DMS79 (cell line): ENCODE data around the gene PKLR.
"Not testable (repeated sequence)": the region's sequence is repeated elsewhere in the genome, so short reads cannot be mapped to it uniquely, and the experiment has no call there.

ENCODE experiments used
- DNase-seq: peaks from one replicate; lab custom pipeline; 2025; lab: John Stamatoyannopoulos, UW

The PKLR gene

DNA sequence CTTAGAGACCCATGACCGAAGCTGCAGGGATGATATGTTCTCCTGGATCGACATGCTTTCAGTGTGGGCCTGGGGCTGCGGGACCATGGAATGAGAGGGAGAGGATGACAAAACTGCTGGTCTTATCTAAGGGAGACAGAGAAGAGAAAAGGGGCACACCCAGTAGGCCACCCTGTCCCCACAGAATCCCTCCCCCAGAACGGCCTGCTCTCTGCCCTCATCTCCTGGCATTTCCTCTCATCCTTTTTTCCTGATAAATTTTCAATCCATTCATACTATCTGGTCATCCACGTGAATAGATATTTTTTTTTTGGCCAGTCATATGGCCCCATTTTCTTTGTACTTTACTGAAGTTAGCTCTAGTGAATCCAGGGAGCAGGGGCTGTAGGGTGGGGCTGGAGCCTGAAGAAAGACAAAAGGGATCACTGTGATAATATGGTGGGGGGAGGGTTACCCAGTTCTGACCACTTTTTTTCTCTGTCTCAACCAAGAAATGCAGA is at the start of gene PKLR:
Gene PKLR, minus strand, starts transcription at position 97 of the 500 bp plus-strand sequence. Its CDS starts 43 bp downstream, at position 54.
- no peak for DNase-seq

GRCh38 chr1:155342842-155343241 is 41.6 kb upstream of the PKLR start:
- no peak for DNase-seq

- DNase-seq, result no peak
Measured at GRCh38 chr1:155339515-155340097, 38.4 kb upstream of the PKLR start.

GRCh38 chr1:155334962-155335361 is 33.7 kb upstream of the PKLR start:
- no peak for DNase-seq

DNA sequence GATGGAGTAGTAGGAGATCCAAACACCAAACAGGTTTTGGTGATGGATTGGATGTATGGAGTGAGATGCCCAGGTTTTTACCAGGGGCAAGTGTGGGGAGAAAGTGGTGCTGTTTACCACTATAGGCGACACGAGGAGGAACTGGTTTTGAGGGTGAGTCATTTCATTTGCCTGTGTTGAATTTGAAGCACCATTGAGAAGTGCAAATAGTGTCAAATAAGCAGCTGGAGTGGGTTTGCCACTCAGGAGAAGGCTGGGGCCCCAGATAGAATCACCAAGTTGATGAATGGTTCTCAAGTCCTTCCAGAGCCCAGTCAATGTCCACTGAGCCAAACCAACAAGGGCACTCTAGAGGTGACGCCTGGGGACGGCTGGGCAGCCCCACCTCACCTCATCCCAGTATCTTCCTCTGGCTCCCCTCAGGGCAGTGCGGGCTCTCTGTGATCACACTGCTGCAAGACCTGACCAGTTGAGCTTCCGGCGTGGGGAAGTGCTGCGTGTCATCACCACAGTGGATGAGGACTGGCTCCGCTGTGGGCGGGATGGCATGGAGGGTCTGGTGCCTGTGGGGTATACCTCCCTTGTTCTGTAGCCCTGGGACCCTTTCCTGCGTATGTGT is 28.9 kb upstream of the PKLR start:
- peak; percentile 37 for DNase-seq

GRCh38 chr1:155328856-155329255 is 27.6 kb upstream of the PKLR start:
- DNase-seq, result not testable (repeated sequence)

DNA sequence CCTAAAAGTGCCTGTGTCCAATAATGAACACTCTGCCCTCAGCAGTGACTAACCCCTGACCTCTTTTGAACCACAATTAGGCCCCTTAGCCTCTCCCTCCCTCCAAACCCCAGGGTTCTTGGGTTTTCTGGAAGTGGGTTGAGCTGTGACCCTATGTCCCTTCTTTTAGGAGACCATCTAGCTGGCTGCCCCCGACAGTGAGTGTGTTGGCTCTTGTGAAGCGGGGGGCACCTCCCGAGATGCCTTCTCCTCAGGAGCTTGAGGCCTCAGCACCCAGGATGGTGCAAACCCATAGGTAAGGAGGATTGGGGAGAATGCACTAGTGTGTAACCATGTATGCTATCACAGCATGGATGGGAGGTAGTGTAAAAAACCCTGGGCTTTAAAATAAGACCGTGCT is 26.7 kb upstream of the PKLR start:
- DNase-seq, result no peak

DNA sequence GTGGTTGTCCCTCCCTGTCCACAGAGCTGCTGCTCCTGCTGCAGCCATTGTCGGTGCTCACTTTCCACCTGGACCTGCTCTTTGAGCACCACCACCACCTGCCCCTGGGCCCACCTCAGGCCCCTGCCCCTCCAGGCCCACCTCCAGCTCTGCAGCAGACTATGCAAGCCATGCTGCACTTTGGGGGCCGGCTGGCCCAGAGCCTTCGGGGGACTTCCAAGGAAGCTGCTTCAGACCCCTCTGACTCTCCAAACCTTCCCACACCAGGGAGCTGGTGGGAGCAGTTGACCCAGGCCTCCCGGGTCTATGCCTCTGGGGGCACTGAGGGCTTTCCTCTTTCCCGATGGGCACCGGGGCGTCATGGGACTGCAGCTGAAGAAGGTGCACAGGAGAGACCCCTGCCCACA is 25.4 kb upstream of the PKLR start:
- DNase-seq, result no peak

GRCh38 chr1:155326020-155326526 is 24.8 kb upstream of the PKLR start:
- no peak for DNase-seq

DNA sequence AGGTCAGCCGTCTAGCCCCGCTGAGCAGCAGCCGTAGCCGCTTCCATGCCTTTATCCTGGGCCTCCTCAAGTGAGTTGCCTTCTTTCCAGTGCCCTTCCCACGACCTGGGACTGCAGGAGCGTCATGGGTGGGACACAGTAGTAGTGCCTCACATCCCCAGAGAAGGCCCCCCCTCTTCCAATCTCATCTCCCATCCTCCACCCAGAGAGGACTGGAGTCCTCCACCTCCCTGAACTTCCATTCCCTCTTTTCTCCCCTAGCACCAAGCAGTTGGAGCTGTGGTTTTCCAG is 24.3 kb upstream of the PKLR start:
- DNase-seq, result no peak

DNA sequence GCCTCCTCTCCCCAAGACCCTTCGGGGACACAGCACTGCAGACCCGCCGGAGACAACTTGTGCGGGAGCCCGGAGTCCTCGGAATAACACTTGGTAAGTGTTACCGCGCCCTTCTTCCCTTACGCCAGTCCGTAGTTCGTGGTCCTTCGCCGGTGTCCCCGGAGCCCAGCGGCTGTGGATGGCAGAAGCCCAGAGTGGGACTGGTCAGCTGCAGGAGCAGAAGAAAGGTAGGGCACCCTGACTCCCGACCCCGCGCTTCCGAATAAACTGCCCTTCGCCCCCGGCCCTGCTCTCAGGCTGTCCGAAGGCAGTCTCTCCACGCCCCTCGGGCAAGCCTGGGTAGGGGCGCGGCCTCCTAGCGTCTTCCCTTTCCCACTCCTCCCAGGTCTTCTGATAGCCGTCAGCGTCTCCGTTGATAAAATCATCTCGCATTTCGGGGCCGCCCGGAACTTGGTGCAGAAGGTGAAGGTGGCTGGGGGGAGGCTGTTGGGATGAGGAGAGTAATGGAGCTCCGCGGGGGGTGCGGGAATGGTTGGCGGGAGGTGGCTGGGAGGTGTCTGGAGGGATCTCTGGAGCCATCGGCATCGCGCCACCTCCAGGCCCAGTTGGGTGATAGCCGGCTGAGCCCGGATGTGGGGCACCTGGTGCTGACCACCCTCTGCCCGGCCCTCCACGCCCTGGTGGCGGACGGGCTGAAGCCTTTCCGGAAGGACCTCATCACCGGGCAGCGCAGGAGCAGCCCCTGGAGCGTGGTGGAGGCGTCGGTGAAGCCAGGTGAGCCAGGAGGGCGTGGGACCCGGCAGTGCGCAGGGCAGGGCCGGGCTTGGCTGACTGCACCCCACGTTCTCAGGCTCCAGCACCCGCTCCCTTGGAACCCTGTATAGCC is 23.7 kb upstream of the PKLR start:
- DNase-seq, result peak; percentile 8

DNA sequence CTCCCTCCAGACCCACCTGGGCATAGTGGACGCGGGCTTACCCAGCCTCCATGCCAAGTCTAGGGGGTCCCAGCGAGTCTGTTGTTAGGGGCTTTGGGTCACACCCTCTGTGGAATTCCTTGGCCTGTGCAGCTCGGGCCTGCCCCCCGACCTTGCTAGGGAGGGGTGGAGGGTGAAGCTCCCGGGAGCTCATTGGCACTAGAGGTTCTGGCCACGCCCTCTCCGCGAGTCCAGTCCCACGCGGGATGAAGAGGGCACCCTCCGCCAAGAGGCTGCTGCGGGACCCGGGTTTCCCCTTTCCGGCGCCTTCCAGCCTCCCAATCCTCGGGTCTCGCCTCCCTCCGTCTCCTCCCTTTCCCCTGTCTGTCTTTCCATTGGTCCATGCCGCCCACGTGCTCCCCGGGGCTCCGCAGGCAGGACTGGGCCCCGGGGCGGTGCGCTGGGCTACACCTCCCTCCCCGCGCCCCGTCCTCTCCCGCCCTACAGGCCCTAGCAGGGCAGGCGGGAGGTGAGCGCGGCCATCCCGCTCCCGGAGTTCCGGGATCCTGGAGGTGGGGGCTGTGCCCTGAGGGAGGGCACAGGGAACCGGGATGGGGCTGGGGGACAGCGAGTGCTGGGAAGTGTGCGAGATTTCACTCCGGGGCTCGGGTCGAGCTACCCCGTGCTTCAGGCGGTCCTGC is 22.9 kb upstream of the PKLR start:
- DNase-seq, result peak; percentile 89

DNA sequence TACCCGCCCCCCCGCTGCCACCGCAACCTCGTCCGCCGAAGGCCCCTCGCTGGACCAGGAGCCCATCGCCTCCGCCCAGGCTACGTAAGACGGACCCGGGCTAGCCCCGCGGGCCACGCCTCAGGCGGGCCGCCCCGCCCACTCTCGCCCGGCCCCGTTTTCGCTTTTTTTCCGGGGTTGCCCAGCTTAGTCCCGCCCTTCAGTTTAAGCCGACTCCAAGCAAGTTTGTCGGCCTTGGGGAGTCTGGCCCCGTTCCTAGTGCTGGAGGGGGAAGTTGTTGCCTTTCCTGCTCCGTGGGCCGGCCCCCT is 22.4 kb upstream of the PKLR start:
- DNase-seq, result peak; percentile 68

DNA sequence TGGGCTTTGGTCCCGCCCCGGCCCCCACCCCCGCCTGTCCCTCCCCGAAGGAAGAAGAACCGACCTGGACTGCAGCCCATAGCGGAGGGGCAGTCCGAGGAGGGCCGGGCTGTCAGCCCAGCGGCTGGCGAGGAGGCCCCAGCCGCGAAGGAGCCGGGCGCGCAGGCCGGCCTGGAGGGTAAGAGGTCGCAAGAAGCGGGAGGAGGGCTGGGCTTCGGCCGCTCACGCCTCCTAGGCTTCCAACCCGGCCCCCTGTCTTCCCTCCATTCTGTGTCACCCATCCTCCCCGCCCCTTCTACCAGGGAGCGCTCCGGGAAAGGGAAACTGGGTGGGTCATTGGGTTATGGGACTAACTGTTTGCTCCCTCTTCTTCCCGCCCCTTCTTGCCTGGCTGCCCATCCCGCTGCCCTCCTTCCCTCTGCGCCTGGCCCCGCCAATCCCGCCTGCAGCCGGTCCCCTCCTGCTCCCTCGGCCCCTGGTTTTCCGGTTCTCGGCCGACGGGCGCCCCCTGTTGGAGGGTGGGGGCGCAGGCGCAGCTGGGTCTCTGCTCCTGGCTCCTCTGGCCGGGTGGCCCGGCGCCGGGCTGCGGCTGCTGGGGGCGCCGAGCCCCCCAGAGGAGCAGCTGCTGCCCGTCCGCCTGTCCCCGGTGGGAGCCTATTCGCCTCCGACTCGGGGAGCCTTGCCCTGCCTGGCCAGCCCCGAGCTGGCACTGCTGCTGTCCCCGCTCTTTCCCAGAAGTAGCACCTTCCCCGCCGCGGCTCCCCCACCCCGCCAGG is 21.9 kb upstream of the PKLR start:
- DNase-seq, result peak; percentile 78

DNA sequence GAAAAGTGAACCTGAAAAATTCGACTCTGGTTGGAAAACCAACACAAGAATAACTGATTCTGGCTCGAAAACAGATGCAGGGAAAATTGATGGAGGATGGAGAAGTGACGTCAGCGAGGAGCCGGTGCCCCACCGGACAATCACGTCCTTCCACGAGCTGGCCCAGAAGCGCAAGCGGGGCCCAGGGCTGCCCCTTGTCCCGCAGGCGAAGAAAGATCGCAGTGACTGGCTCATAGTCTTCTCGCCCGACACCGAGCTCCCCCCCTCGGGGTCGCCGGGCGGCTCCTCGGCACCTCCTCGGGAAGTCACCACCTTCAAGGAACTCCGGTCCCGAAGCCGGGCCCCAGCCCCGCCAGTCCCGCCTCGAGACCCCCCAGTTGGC is 21.3 kb upstream of the PKLR start:
- DNase-seq, result no peak

DNA sequence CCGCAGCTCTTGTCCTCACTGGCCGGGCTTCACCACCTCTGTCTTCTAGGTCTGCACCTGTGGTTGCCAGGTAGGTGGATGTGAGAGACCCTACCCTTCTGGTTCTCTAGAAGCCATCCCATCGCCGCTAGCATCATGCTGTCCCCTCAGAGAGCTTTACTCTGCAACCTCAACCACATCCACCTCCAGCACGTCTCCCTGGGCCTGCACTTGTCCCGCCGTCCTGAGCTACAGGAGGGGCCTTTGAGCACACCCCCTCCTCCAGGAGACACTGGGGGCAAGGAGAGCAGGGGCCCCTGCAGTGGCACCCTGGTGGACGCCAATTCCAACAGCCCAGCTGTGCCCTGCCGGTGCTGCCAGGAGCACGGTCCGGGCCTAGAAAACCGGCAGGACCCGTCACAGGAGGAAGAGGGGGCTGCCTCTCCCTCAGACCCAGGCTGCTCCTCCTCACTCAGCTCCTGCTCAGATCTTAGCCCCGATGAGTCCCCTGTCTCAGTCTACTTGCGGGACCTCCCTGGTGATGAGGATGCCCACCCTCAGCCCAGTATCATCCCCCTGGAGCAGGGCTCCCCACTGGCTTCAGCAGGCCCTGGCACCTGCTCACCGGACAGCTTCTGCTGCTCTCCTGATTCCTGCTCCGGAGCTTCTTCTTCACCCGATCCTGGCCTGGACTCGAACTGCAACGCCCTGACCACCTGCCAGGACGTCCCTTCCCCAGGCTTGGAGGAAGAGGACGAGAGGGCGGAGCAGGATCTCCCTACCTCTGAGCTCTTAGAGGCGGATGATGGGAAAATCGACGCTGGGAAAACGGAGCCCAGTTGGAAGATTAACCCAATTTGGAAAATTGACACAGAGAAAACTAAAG is 20.6 kb upstream of the PKLR start:
- no peak for DNase-seq

DNA sequence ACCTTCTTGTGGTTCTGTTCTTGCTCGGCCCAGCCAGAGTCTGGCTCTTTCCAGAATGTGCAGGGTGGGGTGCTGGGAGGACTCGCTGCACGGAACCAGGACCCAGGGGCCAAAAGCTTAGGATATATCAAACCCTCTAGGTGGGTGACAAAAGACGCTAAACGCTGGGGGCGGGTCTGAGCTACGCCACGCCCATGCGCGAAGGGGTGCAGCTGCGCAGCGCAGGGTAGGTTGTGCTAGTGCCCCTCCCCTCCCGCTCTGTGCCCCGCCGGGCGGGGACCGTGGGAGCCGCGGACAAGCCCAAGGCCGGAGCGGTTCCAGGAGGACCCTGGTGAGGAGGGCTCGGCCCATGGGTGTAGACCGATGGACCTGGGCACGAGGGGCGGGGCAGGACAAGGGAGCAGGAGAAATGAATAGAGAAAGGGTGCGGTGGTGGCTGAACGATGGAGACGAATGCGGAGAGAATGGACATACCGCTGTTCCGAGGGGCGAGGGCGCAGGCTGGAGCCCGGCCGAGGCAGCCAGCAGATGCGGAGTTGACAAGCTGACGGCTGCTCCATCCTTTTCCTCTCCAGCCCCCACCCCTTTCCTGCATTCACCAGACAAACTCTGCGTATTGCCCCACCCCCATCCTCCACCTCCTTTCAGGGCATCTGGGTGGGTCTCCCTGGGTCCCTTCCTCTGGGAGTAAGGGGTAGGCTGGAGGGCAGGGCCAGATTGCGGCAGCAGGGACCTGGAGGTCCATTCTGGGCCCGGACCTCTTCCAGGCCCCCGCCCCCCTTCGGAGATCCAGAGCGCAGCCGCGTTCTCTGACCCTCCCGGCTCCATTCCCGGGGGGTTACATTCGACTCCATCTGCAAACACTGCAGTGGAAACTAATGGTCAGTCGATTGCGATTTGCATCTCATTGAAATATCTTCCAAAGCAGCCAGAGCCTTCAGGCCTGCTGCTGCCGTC is 19.7 kb upstream of the PKLR start, which contains the start of gene RUSC1:
Gene RUSC1, plus strand, starts transcription at position 234 of the 957 bp plus-strand sequence. CDS start 880 bp downstream, outside the sequence.
- DNase-seq, result no peak

DNA sequence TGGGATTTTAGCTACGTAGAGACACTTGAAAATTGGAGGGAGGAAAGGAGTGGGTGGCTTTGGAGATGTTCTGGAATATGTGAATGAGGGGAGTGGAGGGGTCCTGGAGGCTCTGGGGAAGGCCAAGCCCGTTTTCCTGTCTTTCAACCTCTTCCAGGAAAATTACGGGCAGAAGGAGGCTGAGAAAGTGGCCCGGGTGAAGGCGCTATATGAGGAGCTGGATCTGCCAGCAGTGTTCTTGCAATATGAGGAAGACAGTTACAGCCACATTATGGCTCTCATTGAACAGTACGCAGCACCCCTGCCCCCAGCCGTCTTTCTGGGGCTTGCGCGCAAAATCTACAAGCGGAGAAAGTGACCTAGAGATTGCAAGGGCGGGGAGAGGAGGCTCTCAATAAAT is 19.0 kb upstream of the PKLR start:
- no peak for DNase-seq

DNA sequence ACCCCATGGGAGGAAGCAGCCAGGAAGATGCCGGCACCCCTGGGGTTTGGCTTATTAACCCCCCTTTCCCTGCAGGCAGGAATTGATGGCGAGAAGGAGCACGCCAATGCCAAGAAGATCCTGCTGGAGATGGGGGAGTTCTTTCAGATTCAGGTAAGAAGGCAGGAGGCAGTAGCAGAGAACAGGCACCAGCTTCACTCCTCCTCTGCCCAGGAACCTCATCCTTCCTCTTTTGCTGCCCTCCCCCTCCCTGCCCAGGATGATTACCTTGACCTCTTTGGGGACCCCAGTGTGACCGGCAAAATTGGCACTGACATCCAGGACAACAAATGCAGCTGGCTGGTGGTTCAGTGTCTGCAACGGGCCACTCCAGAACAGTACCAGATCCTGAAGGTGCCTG is 18.3 kb upstream of the PKLR start:
- no peak for DNase-seq

DNA sequence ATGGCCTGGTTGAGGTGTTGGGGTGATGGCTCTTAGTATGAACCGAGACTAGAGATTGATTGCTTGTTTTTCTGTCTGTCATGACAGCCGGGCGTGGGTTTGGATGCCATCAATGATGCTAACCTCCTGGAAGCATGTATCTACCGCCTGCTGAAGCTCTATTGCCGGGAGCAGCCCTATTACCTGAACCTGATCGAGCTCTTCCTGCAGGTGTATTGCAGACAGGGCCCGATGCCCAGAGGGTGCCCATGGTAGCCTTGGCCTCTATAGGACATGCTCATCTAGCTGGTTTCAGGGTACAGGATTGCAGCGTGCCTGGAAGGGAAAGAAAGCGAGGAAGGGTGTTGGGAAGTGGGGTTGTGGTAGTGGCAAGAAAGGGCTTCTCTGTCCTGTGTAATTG is 16.8 kb upstream of the PKLR start:
- no peak for DNase-seq
